K562 (cell line): ENCODE measurements around the gene UBE2J2. TPM values are rescaled to one million over a fixed set of nuclear protein-coding genes. Genes with fewer than 3 reads are reported as not detected.

Experiments used
- ATAC-seq: fragments of 200-7000 bp; cut with Tn5 transposase; 3 replicates; pipeline ENCODE4 v1.9.1; 2020; ENCODE audit warnings: moderate library complexity
- BruUV-seq: library from RNA; stranded (reverse); fragments of 400-500 nt; replicated peaks from 2 replicates; lab custom pipeline; 2021; lab: Mats Ljungman, UMichigan
- CTCF ChIA-PET: fragments of 300-600 bp; formaldehyde crosslinking; extraction: SDS; loops from one replicate; lab custom pipeline; 2021; ENCODE audit warnings: low intra/inter-chr PET ratio; lab: Yijun Ruan, JAX
- POLR2A ChIA-PET: fragments of 300-600, 350-650 bp; sonication (Branson Sonifier 250); formaldehyde crosslinking; extraction: SDS; loops from one replicate; lab custom pipeline; 2021; ENCODE audit warnings: antibody characterized with exemption, inconsistent platforms; lab: Yijun Ruan, JAX
- DNase-seq, 4 experiments: peaks; one replicate each; pipeline versions ENCODE4 v3.0.0 to v3.0.0-alpha.2; 2011 to 2018; ENCODE audit warnings: low spot score in 3 of 4, mixed read lengths in 3 of 4; ENCODE audit errors: extremely low read depth in 1 of 4
- FAIRE-seq: peaks from 2 replicates; lab custom pipeline; 2011; peaks lifted over from hg19 to GRCh38; lab: Jason Lieb, UNC
- H2AFZ ChIP-seq: 2 replicates; pipeline ENCODE4 v1.6.0; 2011; ENCODE audit warnings: low read depth, low read length, control low read depth, inconsistent platforms
- H3K27ac ChIP-seq: fragments of 200-600 bp; 3 replicates; pipeline ENCODE4 v1.8.0; 2011; ENCODE audit warnings: low read depth, mild to moderate bottlenecking, control low read depth, inconsistent platforms, low read length, moderate library complexity, mixed read lengths; ENCODE audit errors: extremely low read depth
- H3K27me3 ChIP-seq, 2 experiments: fragments of 300-600 bp in 1 of 2; 2 replicates in 1 of 2; 3 replicates in 1 of 2; pipeline versions ENCODE4 v1.6.0 to v1.8.0; 2011; ENCODE audit warnings: inconsistent platforms in 2 of 2, low read length in 2 of 2, mild to moderate bottlenecking in 1 of 2, mixed read lengths in 1 of 2, moderate library complexity in 1 of 2; ENCODE audit not compliant: control insufficient read depth in 2 of 2, insufficient read depth in 2 of 2
- H3K36me3 ChIP-seq: fragments of 300-600 bp; 3 replicates; pipeline ENCODE4 v1.8.0; 2011; ENCODE audit warnings: mild to moderate bottlenecking, low read length, inconsistent platforms; ENCODE audit not compliant: control insufficient read depth, insufficient read depth
- H3K4me1 ChIP-seq, 2 experiments: fragments of 200-600 bp in 1 of 2; replicated peaks in 1 of 2; 2 replicates in 1 of 2; 3 replicates in 1 of 2; pipeline versions ENCODE4 v1.5.1 to v1.8.0; 2011; ENCODE audit warnings: inconsistent platforms in 2 of 2, low read length in 2 of 2, mild to moderate bottlenecking in 1 of 2, mixed read lengths in 1 of 2, moderate library complexity in 1 of 2; ENCODE audit not compliant: control insufficient read depth in 2 of 2, insufficient read depth in 2 of 2
- H3K4me2 ChIP-seq: 2 replicates; pipeline ENCODE4 v1.6.1; 2011; ENCODE audit warnings: low read length, control low read depth, inconsistent platforms, mixed read lengths; ENCODE audit not compliant: insufficient read depth
- H3K4me3 ChIP-seq: fragments of 200-600 bp; sonication (generic), shearing (Covaris generic); 2 replicates; pipeline ENCODE4 v1.5.1; 2016; ENCODE audit warnings: control low read depth, inconsistent platforms
- H3K79me2 ChIP-seq: fragments of 200-600 bp; 3 replicates; pipeline ENCODE4 v1.8.0; 2011; ENCODE audit warnings: low read length, inconsistent platforms; ENCODE audit not compliant: control insufficient read depth, insufficient read depth
- H3K9ac ChIP-seq, 2 experiments: 2 replicates each; pipeline versions ENCODE4 v1.6.0 to v1.6.1; 2011; ENCODE audit warnings: low read depth in 2 of 2, low read length in 2 of 2, control low read depth in 1 of 2, inconsistent platforms in 1 of 2, mild to moderate bottlenecking in 1 of 2, mixed read lengths in 1 of 2; ENCODE audit not compliant: insufficient read depth in 1 of 2
- H3K9me1 ChIP-seq: one replicate; pipeline ENCODE4 v1.6.0; 2011; ENCODE audit warnings: inconsistent platforms, mild to moderate bottlenecking, low read length, moderate library complexity; ENCODE audit not compliant: control insufficient read depth, insufficient read depth
- H3K9me3 ChIP-seq: replicated peaks from 2 replicates; pipeline ENCODE4 v1.5.1; 2011; ENCODE audit warnings: low read depth, low read length, inconsistent platforms; ENCODE audit not compliant: control insufficient read depth, insufficient read depth
- H4K20me1 ChIP-seq: replicated peaks from 2 replicates; pipeline ENCODE4 v1.6.1; 2011; ENCODE audit warnings: low read length, inconsistent platforms, mixed read lengths; ENCODE audit not compliant: control insufficient read depth, insufficient read depth
- EGR1 ChIP-seq: fragments of 450-650 bp; conservative IDR thresholded peaks from 2 replicates; pipeline ENCODE4 v1.6.1; 2017; ENCODE audit warnings: mild to moderate bottlenecking
- HSF4 ChIP-seq: fragments of 250-450 bp; sonication (Bioruptor Pico); IDR thresholded peaks from 2 replicates; pipeline ENCODE4 v2.1.2; 2022; ENCODE audit warnings: mild to moderate bottlenecking, moderate library complexity, borderline replicate concordance
- L3MBTL2 ChIP-seq: fragments of 450-650 bp; IDR thresholded peaks from 2 replicates; pipeline ENCODE4 v1.6.1; 2016; ENCODE audit warnings: mild to moderate bottlenecking, moderate library complexity
- NFE2L1 ChIP-seq: fragments of 450-650 bp; IDR thresholded peaks from 2 replicates; pipeline ENCODE4 v1.6.1; 2016; ENCODE audit warnings: missing genetic modification characterization, low read depth, mild to moderate bottlenecking, missing compliant biosample characterization, moderate library complexity, borderline replicate concordance
- POLR2G ChIP-seq: fragments of 200-400 bp; formaldehyde crosslinking; IDR thresholded peaks from 2 replicates; pipeline ENCODE4 v1.6.1; 2017; ENCODE audit warnings: low read depth, mild to moderate bottlenecking, antibody characterized with exemption, low read length, moderate library complexity
- SAFB ChIP-seq: fragments of 200-400 bp; formaldehyde crosslinking; IDR thresholded peaks from 2 replicates; pipeline ENCODE4 v1.6.1; 2017; ENCODE audit warnings: low read depth, low read length, borderline replicate concordance
- ZBTB33 ChIP-seq: sonication (generic); formaldehyde crosslinking; IDR thresholded peaks from 2 replicates; pipeline ENCODE4 v1.8.1; 2023; ENCODE audit warnings: mild to moderate bottlenecking, missing genetic modification reagents
- ZBTB7A ChIP-seq: IDR thresholded peaks from 2 replicates; pipeline ENCODE4 v1.6.1; 2011; ENCODE audit warnings: low read depth, mild to moderate bottlenecking, low read length, moderate library complexity, borderline replicate concordance; ENCODE audit not compliant: control insufficient read depth
- ZBTB9 ChIP-seq: fragments of 450-650 bp; formaldehyde crosslinking; IDR thresholded peaks from 2 replicates; pipeline ENCODE4 v1.4.0; 2020; ENCODE audit warnings: mild to moderate bottlenecking, moderate library complexity
- WGBS: fragments of 100-300 bp; shearing (Covaris generic); methylation state at CpG from one replicate; pipeline ENCODE4 v1.1.6; 2016; ENCODE audit warnings: low coverage, mixed read lengths; ENCODE audit not compliant: insufficient coverage; ENCODE audit errors: missing lambda C conversion rate; 5-methylcytosine and 5-hydroxymethylcytosine counted together
- in situ Hi-C: fragments of 300-500 bp; cut with MboI; formaldehyde crosslinking; loops from 4 replicates; pipeline ENCODE4 v1.15.0; 2018; ENCODE audit warnings: inconsistent platforms, mixed read lengths
- intact Hi-C: fragments of 100-400 bp; cut with micrococcal nuclease; formaldehyde crosslinking; loops from 2 replicates; pipeline ENCODE4 v1.14.2; 2022
- polyA plus RNA-seq, 8 experiments: library from polyadenylated mRNA; depleted of rRNA in 4 of 8; stranded (reverse) in 5 of 8; unstranded in 3 of 8; fragments of >200 nt; fragmentation: Nextera tagmentation in 2 of 8; fragmentation: Illumina TruSeq in 1 of 8; extraction: Ambion mirVana in 2 of 8; extraction: Trizol in 1 of 8; gene quantifications; 2 replicates each; pipeline versions ENCODE4 v1.2.1 to v1.2.3, GENCODE V29; 2011 to 2014; ENCODE audit warnings: inconsistent platforms in 1 of 8, missing spikeins in 1 of 8
- total RNA-seq, 7 experiments: library from RNA; depleted of rRNA in 6 of 7; stranded (reverse); fragments of >200 nt in 6 of 7; fragmentation: Illumina TruSeq in 2 of 7; extraction: Trizol in 2 of 7; gene quantifications; 2 replicates each; pipeline versions ENCODE4 v1.2.1 to v1.2.3, GENCODE V29; 2011 to 2021; ENCODE audit warnings: low replicate concordance in 1 of 7
- TF ChIP-seq, protein P1 (sequence below): sonication (generic); formaldehyde crosslinking; IDR thresholded peaks from 2 replicates; pipeline ENCODE4 v1.8.0; 2022; ENCODE audit warnings: missing genetic modification reagents, mild to moderate bottlenecking, borderline replicate concordance
- TF ChIP-seq, protein P2 (sequence below): sonication (generic); formaldehyde crosslinking; IDR thresholded peaks from 2 replicates; pipeline ENCODE4 v1.9.0; 2022; ENCODE audit warnings: mild to moderate bottlenecking, missing genetic modification reagents
- TF ChIP-seq, protein P3 (sequence below), 2 experiments: IDR thresholded peaks; 2 replicates each; pipeline ENCODE4 v1.6.1; 2011; ENCODE audit warnings: borderline replicate concordance in 1 of 2, control low read depth in 1 of 2, low read depth in 1 of 2, low read length in 1 of 2, mild to moderate bottlenecking in 1 of 2, mixed read lengths in 1 of 2, moderate library complexity in 1 of 2; ENCODE audit not compliant: insufficient read depth in 1 of 2, insufficient read length in 1 of 2, poor library complexity in 1 of 2, severe bottlenecking in 1 of 2; ENCODE audit errors: extremely low read depth in 1 of 2

Gene UBE2J2
- total and polyA plus RNA-seq, 9 of the 15 experiments (the other 6 are each of a cell fraction or from before 2014, with no cell fraction given) = 0.93 to 112 (median 75.5) TPM

DNA sequence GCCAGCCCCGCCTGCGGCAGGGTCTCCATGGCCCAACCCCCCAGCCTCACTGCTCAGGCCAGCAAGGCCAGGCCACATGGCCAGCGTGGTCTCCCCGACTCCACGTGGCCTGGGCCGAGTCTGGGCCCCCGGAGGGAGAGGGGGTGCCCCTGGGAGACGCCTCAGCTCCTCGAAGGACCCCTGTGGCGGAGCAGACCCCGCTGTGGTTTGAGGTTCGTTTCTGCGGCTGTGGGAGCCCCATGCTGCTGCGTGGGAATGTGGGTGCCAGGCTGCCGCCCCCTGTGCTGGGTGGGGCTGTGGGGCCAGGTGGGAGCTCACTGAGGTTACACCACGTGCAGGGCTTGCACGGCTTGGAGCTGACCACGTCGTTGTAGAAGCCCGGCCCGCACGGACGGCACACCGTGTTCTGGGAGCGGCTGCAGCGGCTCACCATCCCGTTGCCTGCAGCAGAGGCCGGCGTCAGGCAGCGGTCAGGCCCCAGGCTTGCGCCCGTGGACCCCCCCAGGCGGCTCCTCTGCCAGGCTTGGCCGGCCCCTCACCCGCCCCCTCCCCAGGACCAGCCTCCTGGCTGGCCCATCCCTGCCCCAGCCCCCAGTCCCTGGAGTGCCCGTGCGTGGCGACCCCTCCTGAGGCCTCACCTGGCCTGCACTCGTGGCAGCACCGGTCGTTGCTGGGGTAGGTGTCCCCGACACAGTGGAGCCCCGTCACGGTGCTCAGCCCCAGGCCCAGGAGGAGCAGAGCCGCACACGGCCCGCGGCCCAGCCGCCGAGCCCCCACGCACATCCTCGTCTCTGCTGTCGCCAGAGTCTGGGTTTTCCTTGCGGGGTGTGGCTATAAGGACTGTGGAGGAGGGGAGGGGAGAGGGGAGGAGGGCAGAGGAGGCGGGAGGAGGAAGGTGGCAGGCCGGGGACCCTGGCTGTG lies 60.0 kb downstream of the UBE2J2 start, which contains the start of gene TNFRSF4:
TNFRSF4 (minus strand) TSS at position 809 of the 921 bp plus-strand sequence; CDS start at position 783, 26 bp downstream.
- Histone ChIP-seq H3K36me3 (peaks cover 30% of the 10 kb centered on the region; the same call in 2 of the 3 replicates), H2AFZ (peak within 1 kb of the TSS; percentile 12; the same call in 1 of the 2 replicates), H3K9ac (peak within 1 kb of the TSS in 1 of 2 experiments; percentile 43; a peak in 1 of 4 replicates), H3K79me2 (no peaks in the 10 kb centered on the region), H3K27me3 (no peaks in the 10 kb centered on the region), H4K20me1 (no peaks in the 10 kb centered on the region; the same call in 1 of the 2 replicates), H3K4me3 (no peak within 1 kb of the TSS), H3K4me1 (peaks cover 8 to 88% of the 10 kb centered on the region in 2 experiments; a peak in 4 of 5 replicates), H3K4me2 (no peak within 1 kb of the TSS), H3K9me1 (no peaks in the 10 kb centered on the region), H3K27ac (no peak within 1 kb of the TSS), H3K9me3 (no peaks in the 10 kb centered on the region)
- no peak for FAIRE-seq
- peak in 1 of 4 experiments; percentile 44 for DNase-seq
- ATAC-seq = peak; percentile 45
- intact Hi-C loops = no loop called here
- BruUV-seq = no TSS peak
- ChIA-PET POLR2A (interaction anchor here (0.5 to 1.1 kb wide), 5 partner anchors 10 to 140 kb away, joined by 3 to 6 read pairs (median 4); partner anchors contain the start of gene SDF4), CTCF (no interaction called here)
- in situ Hi-C loops = no loop called here
- 43% methylated on average over 47 of the region's 56 CpGs for WGBS
- TF ChIP-seq, protein P1, sequence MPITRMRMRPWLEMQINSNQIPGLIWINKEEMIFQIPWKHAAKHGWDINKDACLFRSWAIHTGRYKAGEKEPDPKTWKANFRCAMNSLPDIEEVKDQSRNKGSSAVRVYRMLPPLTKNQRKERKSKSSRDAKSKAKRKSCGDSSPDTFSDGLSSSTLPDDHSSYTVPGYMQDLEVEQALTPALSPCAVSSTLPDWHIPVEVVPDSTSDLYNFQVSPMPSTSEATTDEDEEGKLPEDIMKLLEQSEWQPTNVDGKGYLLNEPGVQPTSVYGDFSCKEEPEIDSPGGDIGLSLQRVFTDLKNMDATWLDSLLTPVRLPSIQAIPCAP = no peak
- 0 out of 2 replicates have a peak, but pooled peaks have one; percentile 40 for TF ChIP-seq ZBTB9
- TF ChIP-seq, protein P2, sequence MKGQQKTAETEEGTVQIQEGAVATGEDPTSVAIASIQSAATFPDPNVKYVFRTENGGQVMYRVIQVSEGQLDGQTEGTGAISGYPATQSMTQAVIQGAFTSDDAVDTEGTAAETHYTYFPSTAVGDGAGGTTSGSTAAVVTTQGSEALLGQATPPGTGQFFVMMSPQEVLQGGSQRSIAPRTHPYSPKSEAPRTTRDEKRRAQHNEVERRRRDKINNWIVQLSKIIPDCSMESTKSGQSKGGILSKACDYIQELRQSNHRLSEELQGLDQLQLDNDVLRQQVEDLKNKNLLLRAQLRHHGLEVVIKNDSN (CRISPR knock-in tag) = peak; percentile 75
- peak; percentile 78 for TF ChIP-seq ZBTB33 (CRISPR knock-in tag)
- TF ChIP-seq SAFB = 0 out of 2 replicates have a peak, but pooled peaks have one; percentile 8
- TF ChIP-seq POLR2G = 0 out of 2 replicates have a peak, but pooled peaks have one; percentile 26
- TF ChIP-seq NFE2L1 (tag) = no peak
- peak; percentile 5; the same call in 1 of the 2 replicates for TF ChIP-seq ZBTB7A
- TF ChIP-seq L3MBTL2 = 0 out of 2 replicates have a peak, but pooled peaks have one; percentile 14
- TF ChIP-seq, protein P3, sequence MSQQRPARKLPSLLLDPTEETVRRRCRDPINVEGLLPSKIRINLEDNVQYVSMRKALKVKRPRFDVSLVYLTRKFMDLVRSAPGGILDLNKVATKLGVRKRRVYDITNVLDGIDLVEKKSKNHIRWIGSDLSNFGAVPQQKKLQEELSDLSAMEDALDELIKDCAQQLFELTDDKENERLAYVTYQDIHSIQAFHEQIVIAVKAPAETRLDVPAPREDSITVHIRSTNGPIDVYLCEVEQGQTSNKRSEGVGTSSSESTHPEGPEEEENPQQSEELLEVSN (IDR thresholded peaks at IDR 0.05; ENCODE audit: borderline replicate concordance in 1 of 2, extremely low read depth in 1 of 2, insufficient read depth in 1 of 2, insufficient read length in 1 of 2, low read depth in 1 of 2, low read length in 1 of 2, poor library complexity in 1 of 2, severe bottlenecking in 1 of 2) = peak in 1 of 2 experiments; percentile 44
- 0 out of 2 replicates have a peak, but pooled peaks have one; percentile 12 for TF ChIP-seq EGR1
- no peak for TF ChIP-seq HSF4 (CRISPR knock-in tag)
